ENCODE data around the gene IGF2.

Gene IGF2

GRCh38 chr11:2118677-2119076 lies 20.5 kb downstream of the IGF2 start:
- CTCF ChIA-PET, result no interaction called here
- Histone ChIP-seq H3K9me3 (ENCODE audit: control insufficient read depth, insufficient read depth, low read depth, low read length) (no peaks in the 10 kb centered on the region), H3K4me1 (ENCODE audit: control insufficient read depth, insufficient read depth, low read length) (no peaks in the 10 kb centered on the region), H3K27ac (ENCODE audit: extremely low read depth, low read depth, low read length) (no peak overlapping the region), H3K36me3 (ENCODE audit: control insufficient read depth in 2 of 2, insufficient read depth in 1 of 2, low read length in 2 of 2) (no peaks in the 10 kb centered on the region), H3K4me3 (ENCODE audit: low read depth, low read length) (no peak overlapping the region)
- TF ChIP-seq AEBP2 (tag by site-specific recombination; IDR thresholded peaks at IDR 0.05; ENCODE audit: borderline replicate concordance), result no peak
- POLR2A ChIA-PET, result no interaction called here

GRCh38 chr11:2116680-2117079 lies 22.5 kb downstream of the IGF2 start:
- peak; percentile 68 for TF ChIP-seq SETDB1 (IDR thresholded peaks at IDR 0.05; ENCODE audit: insufficient read length, low read length)
- no peak for TF ChIP-seq ZNF639 (tag by site-specific recombination; IDR thresholded peaks at IDR 0.05)
- TF ChIP-seq TRIM28 (IDR thresholded peaks at IDR 0.05; ENCODE audit: borderline replicate concordance, low read length), result peak; percentile 93; the same call in 1 of the 2 replicates
- no peak for TF ChIP-seq ZNF621 (tag by site-specific recombination; IDR thresholded peaks at IDR 0.05)
- TF ChIP-seq SALL2 (tag by site-specific recombination; IDR thresholded peaks at IDR 0.05; ENCODE audit: borderline replicate concordance), result no peak
- H3K4me3 ChIP-seq (ENCODE audit: low read depth, low read length), result no peak overlapping the region
- H3K27ac ChIP-seq (ENCODE audit: extremely low read depth, low read depth, low read length), result no peak overlapping the region
- no peaks in the 10 kb centered on the region for H3K9me3 ChIP-seq (ENCODE audit: control insufficient read depth, insufficient read depth, low read depth, low read length)
- POLR2A ChIA-PET, result no interaction called here
- CTCF ChIA-PET, result no interaction called here
- no peaks in the 10 kb centered on the region for H3K4me1 ChIP-seq (ENCODE audit: control insufficient read depth, insufficient read depth, low read length)
- no peaks in the 10 kb centered on the region for H3K36me3 ChIP-seq (ENCODE audit: control insufficient read depth in 2 of 2, insufficient read depth in 1 of 2, low read length in 2 of 2)

- ChIA-PET POLR2A (no interaction called here), CTCF (no interaction called here)
- Histone ChIP-seq H3K36me3 (ENCODE audit: control insufficient read depth in 2 of 2, insufficient read depth in 1 of 2, low read length in 2 of 2) (no peaks in the 10 kb centered on the region), H3K4me3 (ENCODE audit: low read depth, low read length) (no peak overlapping the region), H3K9me3 (ENCODE audit: control insufficient read depth, insufficient read depth, low read depth, low read length) (no peaks in the 10 kb centered on the region), H3K27ac (ENCODE audit: extremely low read depth, low read depth, low read length) (no peak overlapping the region), H3K4me1 (ENCODE audit: control insufficient read depth, insufficient read depth, low read length) (no peaks in the 10 kb centered on the region)
- no peak for TF ChIP-seq ZNF510 (tag by site-specific recombination; IDR thresholded peaks at IDR 0.05; ENCODE audit: insufficient replicate concordance)
- no peak for TF ChIP-seq ZNF580 (tag by site-specific recombination; IDR thresholded peaks at IDR 0.05)
- no peak for TF ChIP-seq HIC1 (tag by site-specific recombination; IDR thresholded peaks at IDR 0.05)
- TF ChIP-seq SP3 (tag by site-specific recombination; IDR thresholded peaks at IDR 0.05), result no peak
- TF ChIP-seq ZNF175 (tag by site-specific recombination; IDR thresholded peaks at IDR 0.05), result no peak
- TF ChIP-seq ZNF157 (tag by site-specific recombination; IDR thresholded peaks at IDR 0.05), result no peak
- no peak for TF ChIP-seq WT1 (tag by site-specific recombination; IDR thresholded peaks at IDR 0.05)
- TF ChIP-seq ZNF768 (tag by site-specific recombination; IDR thresholded peaks at IDR 0.05), result no peak
- TF ChIP-seq SETDB1 (IDR thresholded peaks at IDR 0.05; ENCODE audit: insufficient read length, low read length), result no peak
- no peak for TF ChIP-seq ZNF610 (tag by site-specific recombination; IDR thresholded peaks at IDR 0.05; ENCODE audit: borderline replicate concordance)
- TF ChIP-seq ZNF777 (tag by site-specific recombination; IDR thresholded peaks at IDR 0.05; ENCODE audit: borderline replicate concordance), result no peak
- TF ChIP-seq SP7 (tag by site-specific recombination; IDR thresholded peaks at IDR 0.05), result no peak
- no peak for TF ChIP-seq ZNF280D (tag by site-specific recombination; IDR thresholded peaks at IDR 0.05)
- no peak for TF ChIP-seq ZFP3 (tag by site-specific recombination; IDR thresholded peaks at IDR 0.05; ENCODE audit: low read depth)
These were observed 23.9 kb downstream of the IGF2 start for GRCh38 chr11:2115308-2115707.

Data from HEK293 (cell line).